ENCODE data around the gene SAP130.

The SAP130 gene

DNA sequence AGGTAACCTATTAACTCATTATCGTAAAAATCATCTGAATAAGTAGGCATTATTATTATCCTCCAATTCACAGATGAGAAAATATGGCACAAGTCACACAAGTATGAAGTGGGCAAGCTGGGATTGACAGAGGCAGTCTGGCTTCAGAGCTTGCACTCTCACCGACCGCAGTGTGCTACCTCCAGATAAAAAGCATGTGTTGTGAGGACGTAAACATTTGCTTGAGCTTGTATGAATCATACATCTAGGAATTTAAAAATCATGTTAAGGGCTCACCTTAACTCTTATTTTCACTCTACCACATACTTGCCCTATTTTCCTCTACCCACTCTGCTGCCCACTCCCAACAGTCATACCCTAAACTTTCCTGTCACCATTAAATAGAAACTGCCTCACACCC is 76.8 kb downstream of the SAP130 start:
- DNase-seq (ENCODE audit: low read depth in 2 of 2) = no peak
- H3K4me3 ChIP-seq (replicated peaks in 1 of 2; ENCODE audit: low read depth in 2 of 2, low read length in 2 of 2) = no peak overlapping the region
- TF ChIP-seq, protein P1, sequence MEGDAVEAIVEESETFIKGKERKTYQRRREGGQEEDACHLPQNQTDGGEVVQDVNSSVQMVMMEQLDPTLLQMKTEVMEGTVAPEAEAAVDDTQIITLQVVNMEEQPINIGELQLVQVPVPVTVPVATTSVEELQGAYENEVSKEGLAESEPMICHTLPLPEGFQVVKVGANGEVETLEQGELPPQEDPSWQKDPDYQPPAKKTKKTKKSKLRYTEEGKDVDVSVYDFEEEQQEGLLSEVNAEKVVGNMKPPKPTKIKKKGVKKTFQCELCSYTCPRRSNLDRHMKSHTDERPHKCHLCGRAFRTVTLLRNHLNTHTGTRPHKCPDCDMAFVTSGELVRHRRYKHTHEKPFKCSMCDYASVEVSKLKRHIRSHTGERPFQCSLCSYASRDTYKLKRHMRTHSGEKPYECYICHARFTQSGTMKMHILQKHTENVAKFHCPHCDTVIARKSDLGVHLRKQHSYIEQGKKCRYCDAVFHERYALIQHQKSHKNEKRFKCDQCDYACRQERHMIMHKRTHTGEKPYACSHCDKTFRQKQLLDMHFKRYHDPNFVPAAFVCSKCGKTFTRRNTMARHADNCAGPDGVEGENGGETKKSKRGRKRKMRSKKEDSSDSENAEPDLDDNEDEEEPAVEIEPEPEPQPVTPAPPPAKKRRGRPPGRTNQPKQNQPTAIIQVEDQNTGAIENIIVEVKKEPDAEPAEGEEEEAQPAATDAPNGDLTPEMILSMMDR (IDR thresholded peaks at IDR 0.05; ENCODE audit: low read depth, low read length) = no peak

DNA sequence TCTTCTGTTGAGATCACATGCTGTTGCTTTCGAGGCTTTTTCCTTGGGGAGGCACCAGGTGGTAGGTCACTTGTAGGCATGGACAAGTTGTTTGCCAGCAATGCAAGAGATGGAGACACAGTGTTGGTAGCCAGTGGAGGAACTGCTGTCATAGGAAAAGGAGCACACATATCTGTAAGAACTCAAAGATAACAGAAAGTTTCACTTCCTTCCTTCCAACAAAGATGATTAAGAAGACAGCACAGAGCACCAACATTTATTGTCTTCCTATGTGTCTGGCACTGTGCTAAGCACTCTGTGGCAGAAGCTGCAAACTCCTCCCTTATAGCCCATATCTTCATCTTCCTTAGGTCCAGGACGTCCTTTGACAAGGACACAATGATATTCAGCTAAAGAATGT is 77.6 kb downstream of the SAP130 start:
- H3K4me3 ChIP-seq (replicated peaks in 1 of 2; ENCODE audit: low read depth in 2 of 2, low read length in 2 of 2) = no peak overlapping the region
- TF ChIP-seq, protein P1 (IDR thresholded peaks at IDR 0.05; ENCODE audit: low read depth, low read length) = no peak
- DNase-seq (ENCODE audit: low read depth in 2 of 2) = no peak

DNA sequence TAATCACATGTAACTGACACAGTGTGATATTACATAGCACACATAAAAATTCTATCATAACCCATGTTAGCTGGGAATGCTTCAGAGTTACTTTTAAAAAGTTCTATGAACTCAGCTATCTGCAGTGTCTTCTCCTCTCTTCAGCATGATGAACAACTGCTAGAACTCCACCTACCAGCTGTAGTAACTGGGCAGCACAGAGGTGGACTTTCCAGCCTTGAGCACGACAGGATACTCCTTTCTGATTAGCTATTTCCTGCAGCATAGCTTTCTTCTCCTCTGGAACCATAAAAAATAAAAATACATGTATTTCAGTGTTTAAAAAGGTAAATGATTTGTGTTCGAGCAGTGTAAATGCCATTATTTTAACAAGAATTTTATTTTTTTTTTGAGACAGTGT is 82.6 kb downstream of the SAP130 start:
- no peak for DNase-seq (ENCODE audit: low read depth in 2 of 2)
- no peak overlapping the region for H3K4me3 ChIP-seq (replicated peaks in 1 of 2; ENCODE audit: low read depth in 2 of 2, low read length in 2 of 2)
- TF ChIP-seq, protein P1 (IDR thresholded peaks at IDR 0.05; ENCODE audit: low read depth, low read length) = no peak

DNA sequence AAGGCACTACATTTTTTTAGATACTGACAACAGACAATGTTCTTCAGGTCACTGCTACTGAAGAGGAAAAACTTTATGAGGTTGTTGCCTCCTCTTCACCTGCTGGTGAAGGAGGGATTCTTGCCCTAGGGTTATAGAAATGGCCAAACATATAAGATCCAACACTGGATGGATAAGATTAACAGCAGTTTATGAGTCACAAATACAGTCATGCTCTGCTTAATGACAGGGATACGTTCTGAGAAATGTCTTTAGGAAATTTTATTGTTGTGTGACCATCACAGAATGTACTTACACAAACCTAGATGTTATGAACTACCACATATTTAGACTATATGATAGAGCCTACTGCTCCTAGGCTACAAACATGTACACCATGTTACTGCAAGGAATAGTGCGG is 84.7 kb downstream of the SAP130 start:
- H3K4me3 ChIP-seq (replicated peaks in 1 of 2; ENCODE audit: low read depth in 2 of 2, low read length in 2 of 2) = no peak overlapping the region
- no peak for DNase-seq (ENCODE audit: low read depth in 2 of 2)
- TF ChIP-seq, protein P1 (IDR thresholded peaks at IDR 0.05; ENCODE audit: low read depth, low read length) = no peak

DNA sequence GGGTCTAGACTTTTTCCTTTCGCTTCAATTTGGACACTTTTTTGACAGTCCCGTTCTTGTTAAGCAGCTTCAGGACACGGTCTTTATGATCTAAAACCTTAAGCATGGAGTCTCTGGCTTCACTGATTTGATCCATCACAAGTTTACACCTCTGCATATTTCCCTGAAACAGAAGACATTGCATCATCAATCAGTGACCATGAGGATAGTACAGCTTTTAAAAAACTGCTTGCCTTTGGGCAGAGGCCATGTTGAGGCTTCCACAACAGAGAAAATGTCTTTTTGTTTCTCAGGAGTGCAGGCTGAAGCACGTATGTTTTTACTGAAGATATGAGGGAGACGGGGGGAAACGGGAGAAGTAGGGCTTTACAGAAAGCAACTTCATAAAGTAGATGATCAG is 85.9 kb downstream of the SAP130 start:
- TF ChIP-seq, protein P1 (IDR thresholded peaks at IDR 0.05; ENCODE audit: low read depth, low read length) = no peak
- DNase-seq (ENCODE audit: low read depth in 2 of 2) = no peak
- no peak overlapping the region for H3K4me3 ChIP-seq (replicated peaks in 1 of 2; ENCODE audit: low read depth in 2 of 2, low read length in 2 of 2)

DNA sequence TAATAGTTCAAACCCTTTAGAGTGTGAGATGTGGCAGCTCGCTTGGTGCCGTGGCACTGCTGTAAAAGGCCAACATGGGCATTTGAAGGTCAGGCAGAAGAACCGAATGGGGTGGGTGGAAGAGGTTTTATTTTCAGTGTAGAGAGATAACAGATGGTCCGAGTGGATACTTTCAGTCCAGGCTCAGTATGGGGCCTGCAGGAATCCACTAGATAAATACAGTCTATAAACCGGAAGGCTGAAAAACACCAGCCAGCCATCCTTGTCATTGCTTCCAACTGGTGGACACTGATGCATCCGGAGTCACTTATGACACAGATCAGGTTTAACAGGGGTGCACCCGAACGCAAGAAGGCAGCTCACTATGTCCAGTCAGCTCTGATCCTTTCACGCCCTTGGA is 86.4 kb downstream of the SAP130 start:
- no peak overlapping the region for H3K4me3 ChIP-seq (replicated peaks in 1 of 2; ENCODE audit: low read depth in 2 of 2, low read length in 2 of 2)
- no peak for DNase-seq (ENCODE audit: low read depth in 2 of 2)
- TF ChIP-seq, protein P1 (IDR thresholded peaks at IDR 0.05; ENCODE audit: low read depth, low read length) = no peak

DNA sequence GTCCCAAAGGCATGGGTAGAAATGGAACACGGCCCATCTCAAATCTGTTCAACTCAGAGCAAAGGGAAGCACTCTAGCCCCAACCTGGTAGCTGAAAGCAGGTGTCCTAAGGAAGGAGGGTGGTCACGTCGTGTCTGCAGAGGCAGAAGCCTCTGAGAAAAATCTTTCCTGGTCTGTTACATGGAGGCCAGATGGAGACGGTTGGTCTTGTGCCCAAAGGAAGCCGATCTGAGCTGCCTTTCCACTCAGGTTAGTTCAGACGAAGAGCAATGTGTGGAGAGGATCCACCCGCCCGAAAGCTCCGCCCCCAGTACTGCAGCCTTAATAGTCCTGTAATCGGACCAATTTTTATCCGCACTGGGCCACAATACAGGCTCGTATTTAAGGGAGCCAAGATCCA is 87.2 kb downstream of the SAP130 start:
- DNase-seq (ENCODE audit: low read depth in 2 of 2) = no peak
- TF ChIP-seq, protein P1 (IDR thresholded peaks at IDR 0.05; ENCODE audit: low read depth, low read length) = no peak
- H3K4me3 ChIP-seq (replicated peaks in 1 of 2; ENCODE audit: low read depth in 2 of 2, low read length in 2 of 2) = no peak overlapping the region

Data from cardiac fibroblast (primary cell).